Epithelial cell of prostate (primary cell): ENCODE data around the gene PARD3B.

ENCODE experiments used
- DNase-seq: peaks from one replicate; pipeline ENCODE4 v3.0.0-alpha.2; 2011; ENCODE audit warnings: low read depth, low spot score
- H3K27ac ChIP-seq: fragments of 450-650 bp; 2 replicates; pipeline ENCODE4 v1.5.1; 2017; ENCODE audit warnings: mild to moderate bottlenecking

PARD3B gene

GRCh38 chr2:205337274-205337673 is 792.0 kb downstream of the PARD3B start:
- no peak for DNase-seq
- H3K27ac ChIP-seq, result no peak overlapping the region

GRCh38 chr2:205338156-205338555 is 792.9 kb downstream of the PARD3B start:
- DNase-seq, result no peak
- no peak overlapping the region for H3K27ac ChIP-seq

GRCh38 chr2:205343103-205343502 is 797.8 kb downstream of the PARD3B start:
- no peak for DNase-seq
- no peak overlapping the region for H3K27ac ChIP-seq

- DNase-seq, result no peak
- H3K27ac ChIP-seq, result no peak overlapping the region
These were observed 801.4 kb downstream of the PARD3B start for GRCh38 chr2:205346649-205347048.

GRCh38 chr2:205347899-205348298 is 802.6 kb downstream of the PARD3B start:
- DNase-seq, result no peak
- no peak overlapping the region for H3K27ac ChIP-seq

- H3K27ac ChIP-seq, result no peak overlapping the region
- DNase-seq, result no peak
These were observed 806.8 kb downstream of the PARD3B start for GRCh38 chr2:205352094-205352493.

GRCh38 chr2:205352593-205352992 is 807.3 kb downstream of the PARD3B start:
- peak overlapping the region; percentile 14 for H3K27ac ChIP-seq
- peak; percentile 10 for DNase-seq

- no peak overlapping the region for H3K27ac ChIP-seq
These were observed 812.5 kb downstream of the PARD3B start for GRCh38 chr2:205357732-205358131.

GRCh38 chr2:205358351-205358815 is 813.1 kb downstream of the PARD3B start:
- DNase-seq, result no peak
- no peak overlapping the region for H3K27ac ChIP-seq

More at GRCh38 chr2:205357732-205358131, 812.5 kb downstream of the PARD3B start:
- no peak for DNase-seq

- DNase-seq, result peak; percentile 20
These were observed 816.0 kb downstream of the PARD3B start for GRCh38 chr2:205361272-205361671.

GRCh38 chr2:205361970-205362369 is 816.7 kb downstream of the PARD3B start:
- H3K27ac ChIP-seq, result peak overlapping the region; percentile 12
- no peak for DNase-seq

More at GRCh38 chr2:205361272-205361671, 816.0 kb downstream of the PARD3B start:
- peak overlapping the region; percentile 12 for H3K27ac ChIP-seq

GRCh38 chr2:205364261-205364660 is 819.0 kb downstream of the PARD3B start:
- no peak for DNase-seq
- no peak overlapping the region for H3K27ac ChIP-seq

GRCh38 chr2:205366336-205367060 is 821.2 kb downstream of the PARD3B start:
- no peak overlapping the region for H3K27ac ChIP-seq
- DNase-seq, result no peak

GRCh38 chr2:205367331-205367935 is 822.2 kb downstream of the PARD3B start:
- H3K27ac ChIP-seq, result no peak overlapping the region
- DNase-seq, result no peak

- no peak for DNase-seq
- no peak overlapping the region for H3K27ac ChIP-seq
These were observed 824.5 kb downstream of the PARD3B start for GRCh38 chr2:205369813-205370212.

GRCh38 chr2:205370726-205371125 is 825.5 kb downstream of the PARD3B start:
- DNase-seq, result no peak
- H3K27ac ChIP-seq, result no peak overlapping the region

- no peak for DNase-seq
- no peak overlapping the region for H3K27ac ChIP-seq
These were observed 826.9 kb downstream of the PARD3B start for GRCh38 chr2:205372141-205372540.

- no peak for DNase-seq
These were observed 830.5 kb downstream of the PARD3B start for GRCh38 chr2:205375461-205376448.

GRCh38 chr2:205377324-205377723 is 832.0 kb downstream of the PARD3B start:
- no peak for DNase-seq
- H3K27ac ChIP-seq, result no peak overlapping the region

More at GRCh38 chr2:205375461-205376448, 830.5 kb downstream of the PARD3B start:
- no peak overlapping the region for H3K27ac ChIP-seq

- no peak for DNase-seq
- no peak overlapping the region for H3K27ac ChIP-seq
These were observed 838.3 kb downstream of the PARD3B start for GRCh38 chr2:205383601-205384000.
